Karpas-422 (cell line): ENCODE results near the gene CAT. TPM values are rescaled to one million over a fixed set of nuclear protein-coding genes. Genes with fewer than 3 reads are reported as not detected.
A peak's percentile ranks its signal among the peaks of the same experiment; 100 is the strongest.

Source experiments
- DNase-seq: peaks from one replicate; pipeline ENCODE4 v3.0.0-alpha.2; 2015
- H2AFZ ChIP-seq: fragments of 200-600 bp; sonication (generic); 2 replicates; pipeline ENCODE4 v1.6.1; 2014; ENCODE audit warnings: antibody characterized with exemption, low read length, mixed read lengths
- H3K27ac ChIP-seq: fragments of 200-600 bp; sonication (generic); 2 replicates; pipeline ENCODE4 v1.5.1; 2014; ENCODE audit warnings: mild to moderate bottlenecking, low read length, moderate library complexity
- H3K27me3 ChIP-seq: fragments of 200-600 bp; sonication (generic); 2 replicates; pipeline ENCODE4 v1.6.1; 2014; ENCODE audit warnings: low read length, mixed read lengths
- H3K36me3 ChIP-seq: fragments of 200-600 bp; sonication (generic); 2 replicates; pipeline ENCODE4 v1.6.1; 2014; ENCODE audit warnings: low read length, mixed read lengths; ENCODE audit not compliant: insufficient read depth
- H3K4me1 ChIP-seq: fragments of 200-600 bp; sonication (generic); 2 replicates; pipeline ENCODE4 v1.6.1; 2014; ENCODE audit warnings: mild to moderate bottlenecking, low read length, mixed read lengths
- H3K4me2 ChIP-seq: fragments of 200-600 bp; sonication (generic); 2 replicates; pipeline ENCODE4 v1.6.1; 2014; ENCODE audit warnings: low read length, low read depth, mild to moderate bottlenecking; ENCODE audit not compliant: poor library complexity, severe bottlenecking
- H3K4me3 ChIP-seq: fragments of 200-600 bp; sonication (generic); 2 replicates; pipeline ENCODE4 v1.5.1; 2014; ENCODE audit warnings: mild to moderate bottlenecking, antibody characterized with exemption, low read length, mixed read lengths
- H3K79me2 ChIP-seq: fragments of 200-600 bp; sonication (generic); 2 replicates; pipeline ENCODE4 v1.6.1; 2014; ENCODE audit warnings: mild to moderate bottlenecking, low read length, mixed read lengths
- H3K9ac ChIP-seq: fragments of 200-600 bp; sonication (generic); 2 replicates; pipeline ENCODE4 v1.6.0; 2014; ENCODE audit warnings: low read length
- H3K9me2 ChIP-seq: fragments of 200-600 bp; sonication (generic), shearing (Covaris generic); replicated peaks from 2 replicates; pipeline ENCODE4 v1.6.0; 2014; ENCODE audit warnings: mild to moderate bottlenecking, low read length, moderate library complexity; ENCODE audit not compliant: insufficient read depth
- H3K9me3 ChIP-seq: fragments of 300-700, 200-600 bp; sonication (generic); 2 replicates; pipeline ENCODE4 v1.6.1; 2014; ENCODE audit warnings: low read length, mixed read lengths
- H4K20me1 ChIP-seq: fragments of 200-600 bp; sonication (generic); 2 replicates; pipeline ENCODE4 v1.6.1; 2014; ENCODE audit warnings: mild to moderate bottlenecking, antibody characterized with exemption, low read length, low read depth; ENCODE audit not compliant: insufficient read depth
- total RNA-seq: library from RNA; depleted of rRNA; stranded (reverse); fragments of >200 nt; shearing (Covaris generic); gene quantifications from 2 replicates; pipeline ENCODE4 v1.2.3, GENCODE V29; 2014; ENCODE audit warnings: low replicate concordance

The CAT gene
- total RNA-seq, 1 experiment from 2014 or later: 47.9 TPM

- no peak overlapping the region for H3K4me3 ChIP-seq
- no peaks in the 10 kb centered on the region for H4K20me1 ChIP-seq
- peaks cover 22% of the 10 kb centered on the region for H3K36me3 ChIP-seq
- H3K9ac ChIP-seq: no peak overlapping the region
- no peak for DNase-seq
- H3K4me1 ChIP-seq: no peaks in the 10 kb centered on the region
- H3K9me3 ChIP-seq: no peaks in the 10 kb centered on the region
- H2AFZ ChIP-seq: no peak overlapping the region
- no peaks in the 10 kb centered on the region for H3K27me3 ChIP-seq
- H3K27ac ChIP-seq: no peak overlapping the region
- H3K4me2 ChIP-seq: no peak overlapping the region
- H3K9me2 ChIP-seq: no peaks in the 10 kb centered on the region
- H3K79me2 ChIP-seq: no peaks in the 10 kb centered on the region
These were observed 18.9 kb downstream of the CAT start for GRCh38 chr11:34457607-34458006.

DNA sequence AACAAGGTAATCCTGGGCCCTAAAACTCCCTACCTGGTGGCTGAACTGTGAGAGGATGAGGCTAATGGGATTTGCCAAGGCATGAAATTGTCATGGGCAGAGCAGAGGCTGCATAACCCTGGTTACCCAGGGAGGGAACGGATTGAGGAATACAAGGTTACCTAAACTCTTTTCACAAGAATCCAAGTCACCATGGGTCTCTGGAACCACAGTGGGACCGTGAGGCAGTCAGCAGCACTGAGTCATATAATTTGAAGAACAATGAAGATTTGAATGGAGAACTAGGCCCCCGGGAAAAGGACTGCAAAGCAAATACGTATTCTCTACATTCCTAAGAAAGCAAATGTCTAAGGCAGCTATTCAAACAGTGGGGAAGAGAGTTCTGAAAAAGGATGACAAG is 19.8 kb downstream of the CAT start:
- Histone ChIP-seq H3K4me2 (no peak overlapping the region), H4K20me1 (no peaks in the 10 kb centered on the region), H3K4me1 (no peaks in the 10 kb centered on the region), H3K36me3 (peaks cover 15% of the 10 kb centered on the region), H2AFZ (no peak overlapping the region), H3K27me3 (no peaks in the 10 kb centered on the region), H3K9ac (no peak overlapping the region), H3K9me2 (no peaks in the 10 kb centered on the region), H3K79me2 (no peaks in the 10 kb centered on the region), H3K4me3 (no peak overlapping the region), H3K9me3 (no peaks in the 10 kb centered on the region), H3K27ac (no peak overlapping the region)
- DNase-seq: no peak

DNA sequence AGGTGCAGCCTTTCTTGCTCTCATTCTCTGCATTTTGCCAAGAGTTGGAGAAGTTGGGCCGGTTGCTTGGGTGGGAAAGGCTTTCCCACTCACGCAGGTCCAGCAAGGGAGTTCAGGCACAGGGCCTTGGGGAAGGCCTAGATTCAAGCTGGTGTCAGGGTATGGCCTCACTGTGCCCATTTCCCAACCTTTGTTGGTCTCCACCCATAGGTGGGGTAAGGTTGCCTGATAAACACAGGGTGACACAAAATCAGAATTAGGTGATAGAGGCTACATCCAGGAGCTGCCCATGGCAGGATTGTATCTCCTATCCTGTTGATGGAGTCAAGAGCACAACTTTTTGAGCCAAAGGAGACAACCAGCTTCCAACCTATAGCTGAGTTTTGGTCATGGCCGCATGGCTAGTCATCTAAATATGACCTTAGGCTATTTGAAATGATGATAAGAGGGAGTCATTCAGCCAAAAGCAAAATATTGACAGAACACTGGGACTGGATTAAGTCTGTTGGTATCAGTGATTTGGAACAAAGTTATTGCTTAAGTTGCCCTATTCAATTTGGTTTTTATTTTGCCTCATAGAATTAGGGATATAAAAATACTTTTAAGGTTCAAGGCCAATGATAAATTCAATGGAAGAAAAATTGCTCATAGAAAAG is 20.9 kb downstream of the CAT start:
- DNase-seq: no peak
- Histone ChIP-seq H3K36me3 (peaks cover 8% of the 10 kb centered on the region; the same call in 1 of the 2 replicates), H3K27ac (no peak overlapping the region)

DNA sequence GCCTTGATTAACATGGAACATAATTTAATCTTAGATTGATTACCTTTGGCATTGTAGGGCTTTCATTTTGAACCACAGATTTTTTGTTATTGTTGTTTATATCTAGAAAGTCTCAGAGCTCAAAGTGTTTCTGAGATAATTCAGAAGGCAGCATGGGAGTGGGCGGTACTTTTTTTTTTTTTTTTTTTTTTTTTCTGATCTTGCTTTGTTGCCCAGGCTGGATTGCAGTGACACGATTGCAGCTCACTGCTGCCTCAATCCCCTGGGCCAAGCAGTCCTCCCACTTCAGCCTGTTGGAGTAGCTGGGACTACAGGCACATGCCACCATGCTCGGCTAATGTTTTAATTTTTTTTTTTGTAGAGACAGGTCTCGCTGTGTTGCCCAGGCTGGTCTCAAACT is 21.5 kb downstream of the CAT start:
- DNase-seq: no peak
- Histone ChIP-seq H3K9me3 (0 out of 2 replicates have a peak, but pooled peaks cover under 1% of the 10 kb centered on the region), H4K20me1 (no peaks in the 10 kb centered on the region), H3K27me3 (no peaks in the 10 kb centered on the region), H3K9me2 (no peaks in the 10 kb centered on the region), H3K4me1 (no peaks in the 10 kb centered on the region), H2AFZ (no peak overlapping the region), H3K9ac (no peak overlapping the region), H3K36me3 (peaks cover 13% of the 10 kb centered on the region), H3K27ac (no peak overlapping the region), H3K4me3 (no peak overlapping the region), H3K79me2 (no peaks in the 10 kb centered on the region), H3K4me2 (no peak overlapping the region)

More for the DNA sequence above, 20.9 kb downstream of the CAT start:
- Histone ChIP-seq H3K4me2 (no peak overlapping the region), H3K27me3 (no peaks in the 10 kb centered on the region), H4K20me1 (no peaks in the 10 kb centered on the region), H2AFZ (no peak overlapping the region), H3K9me3 (no peaks in the 10 kb centered on the region), H3K4me3 (no peak overlapping the region), H3K79me2 (no peaks in the 10 kb centered on the region), H3K9me2 (no peaks in the 10 kb centered on the region), H3K4me1 (no peaks in the 10 kb centered on the region), H3K9ac (no peak overlapping the region)

DNA sequence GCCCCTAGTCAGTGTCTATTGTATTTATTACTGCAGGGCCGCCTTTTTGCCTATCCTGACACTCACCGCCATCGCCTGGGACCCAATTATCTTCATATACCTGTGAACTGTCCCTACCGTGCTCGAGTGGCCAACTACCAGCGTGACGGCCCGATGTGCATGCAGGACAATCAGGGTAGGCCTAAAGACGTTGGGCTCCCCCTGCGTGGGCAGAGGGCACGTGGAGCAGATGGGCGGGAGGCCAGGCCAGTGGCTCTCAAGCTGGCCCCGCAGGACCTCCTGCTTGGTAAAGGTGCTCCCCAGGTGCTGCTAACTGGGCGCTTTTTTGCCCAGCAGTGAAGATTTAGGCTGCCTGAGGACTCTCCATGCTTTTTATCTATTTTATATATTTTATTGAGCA is 22.5 kb downstream of the CAT start:
- Histone ChIP-seq H3K4me2 (no peak overlapping the region), H3K36me3 (peaks cover 22% of the 10 kb centered on the region), H4K20me1 (no peaks in the 10 kb centered on the region), H3K9ac (no peak overlapping the region), H3K9me2 (no peaks in the 10 kb centered on the region), H3K4me3 (no peak overlapping the region), H3K9me3 (0 out of 2 replicates have a peak, but pooled peaks cover 3% of the 10 kb centered on the region), H3K4me1 (no peaks in the 10 kb centered on the region), H3K79me2 (no peaks in the 10 kb centered on the region), H3K27ac (no peak overlapping the region), H3K27me3 (no peaks in the 10 kb centered on the region), H2AFZ (no peak overlapping the region)
- no peak for DNase-seq

DNA sequence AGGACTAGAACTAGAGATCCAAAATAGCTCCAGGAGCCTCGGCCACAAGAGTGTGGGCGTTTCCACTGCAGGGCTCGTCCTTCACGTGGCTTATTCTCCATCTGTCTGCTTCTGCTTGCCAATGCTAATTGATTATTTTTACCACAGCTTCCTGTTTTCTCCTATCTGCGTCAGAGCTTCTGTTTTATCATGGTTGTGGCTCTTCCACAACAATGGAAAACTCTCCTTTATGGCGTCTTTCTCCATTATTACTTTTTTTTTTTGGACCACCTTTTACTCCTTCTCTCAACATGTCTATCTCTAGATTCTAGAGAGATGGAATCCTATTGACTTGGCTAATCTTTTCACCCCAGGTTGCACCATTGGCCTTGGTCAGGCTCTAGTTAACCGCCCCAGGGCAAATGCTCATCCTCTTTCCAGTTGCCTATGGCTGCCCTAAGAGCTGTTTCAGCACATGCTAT is 25.9 kb downstream of the CAT start:
- peaks cover 7% of the 10 kb centered on the region; the same call in 1 of the 2 replicates for H3K4me1 ChIP-seq
- H3K4me2 ChIP-seq: no peak overlapping the region
- H3K27me3 ChIP-seq: no peaks in the 10 kb centered on the region
- no peak overlapping the region for H3K9ac ChIP-seq
- H3K4me3 ChIP-seq: no peak overlapping the region
- no peak for DNase-seq
- no peak overlapping the region for H3K27ac ChIP-seq
- H3K9me2 ChIP-seq: no peaks in the 10 kb centered on the region
- peaks cover 11% of the 10 kb centered on the region for H3K9me3 ChIP-seq
- no peaks in the 10 kb centered on the region for H4K20me1 ChIP-seq
- H3K36me3 ChIP-seq: peaks cover 20% of the 10 kb centered on the region
- H2AFZ ChIP-seq: no peak overlapping the region
- H3K79me2 ChIP-seq: no peaks in the 10 kb centered on the region

GRCh38 chr11:34466802-34467488 is 28.2 kb downstream of the CAT start:
- Histone ChIP-seq H3K79me2 (no peaks in the 10 kb centered on the region), H3K9ac (no peak overlapping the region), H2AFZ (no peak overlapping the region), H3K9me2 (no peaks in the 10 kb centered on the region), H4K20me1 (no peaks in the 10 kb centered on the region), H3K4me3 (no peak overlapping the region), H3K4me2 (no peak overlapping the region), H3K4me1 (peaks cover 7% of the 10 kb centered on the region; the same call in 1 of the 2 replicates), H3K9me3 (peaks cover 11% of the 10 kb centered on the region), H3K27me3 (no peaks in the 10 kb centered on the region), H3K27ac (no peak overlapping the region), H3K36me3 (peaks cover 20% of the 10 kb centered on the region)
- DNase-seq: no peak

DNA sequence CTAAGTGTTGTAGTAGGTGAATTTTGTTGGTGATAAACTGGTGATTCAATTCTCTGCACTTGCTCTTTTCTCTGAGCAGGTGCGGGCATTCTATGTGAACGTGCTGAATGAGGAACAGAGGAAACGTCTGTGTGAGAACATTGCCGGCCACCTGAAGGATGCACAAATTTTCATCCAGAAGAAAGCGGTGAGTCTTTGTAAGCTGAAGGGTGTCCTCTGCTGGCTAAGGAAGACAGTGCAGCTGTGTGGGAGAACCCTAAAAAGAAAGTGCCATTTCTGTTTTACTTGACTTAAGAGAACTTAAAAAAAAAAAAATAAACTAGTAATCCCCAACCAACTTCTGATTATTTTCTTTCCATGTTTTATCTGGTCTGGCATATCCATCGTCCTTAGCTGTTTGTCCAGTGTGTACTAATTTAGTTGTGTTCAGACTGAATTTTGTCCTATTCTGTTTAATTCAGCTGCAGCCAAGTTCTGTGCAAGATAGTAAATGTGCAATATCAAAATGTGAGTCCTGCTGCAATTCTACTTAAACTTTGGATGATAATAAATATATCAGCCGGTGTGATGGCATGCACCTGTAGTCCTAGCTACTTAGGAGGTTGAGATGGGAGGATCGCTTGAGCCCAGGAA is 29.6 kb downstream of the CAT start:
- peaks cover 7% of the 10 kb centered on the region; the same call in 1 of the 2 replicates for H3K4me1 ChIP-seq
- no peaks in the 10 kb centered on the region for H3K79me2 ChIP-seq
- peaks cover 20% of the 10 kb centered on the region for H3K36me3 ChIP-seq
- no peak overlapping the region for H3K4me3 ChIP-seq
- no peak overlapping the region for H2AFZ ChIP-seq
- no peak overlapping the region for H3K4me2 ChIP-seq
- DNase-seq: peak; percentile 85
- H3K27me3 ChIP-seq: no peaks in the 10 kb centered on the region
- H3K9me2 ChIP-seq: no peaks in the 10 kb centered on the region
- no peak overlapping the region for H3K9ac ChIP-seq
- no peak overlapping the region for H3K27ac ChIP-seq
- no peaks in the 10 kb centered on the region for H4K20me1 ChIP-seq
- peaks cover 11% of the 10 kb centered on the region for H3K9me3 ChIP-seq
